K562 (cell line): ENCODE data around the gene ZNF236. TPM values are rescaled to one million over a fixed set of nuclear protein-coding genes. Genes with fewer than 3 reads are reported as not detected.

Source experiments
- ATAC-seq: fragments of 200-7000 bp; cut with Tn5 transposase; 3 replicates; pipeline ENCODE4 v1.9.1; 2020; ENCODE audit warnings: moderate library complexity
- BruUV-seq: library from RNA; stranded (reverse); fragments of 400-500 nt; replicated peaks from 2 replicates; lab custom pipeline; 2021; lab: Mats Ljungman, UMichigan
- CTCF ChIA-PET: fragments of 300-600 bp; formaldehyde crosslinking; extraction: SDS; loops from one replicate; lab custom pipeline; 2021; ENCODE audit warnings: low intra/inter-chr PET ratio; lab: Yijun Ruan, JAX
- POLR2A ChIA-PET: fragments of 300-600, 350-650 bp; sonication (Branson Sonifier 250); formaldehyde crosslinking; extraction: SDS; loops from one replicate; lab custom pipeline; 2021; ENCODE audit warnings: antibody characterized with exemption, inconsistent platforms; lab: Yijun Ruan, JAX
- DNase-seq, 4 experiments: peaks; one replicate each; pipeline versions ENCODE4 v3.0.0 to v3.0.0-alpha.2; 2011 to 2018; ENCODE audit warnings: low spot score in 3 of 4, mixed read lengths in 3 of 4; ENCODE audit errors: extremely low read depth in 1 of 4
- FAIRE-seq: peaks from 2 replicates; lab custom pipeline; 2011; peaks lifted over from hg19 to GRCh38; lab: Jason Lieb, UNC
- H2AFZ ChIP-seq: 2 replicates; pipeline ENCODE4 v1.6.0; 2011; ENCODE audit warnings: low read depth, low read length, control low read depth, inconsistent platforms
- H3K27ac ChIP-seq: fragments of 200-600 bp; 3 replicates; pipeline ENCODE4 v1.8.0; 2011; ENCODE audit warnings: low read depth, mild to moderate bottlenecking, control low read depth, inconsistent platforms, low read length, moderate library complexity, mixed read lengths; ENCODE audit errors: extremely low read depth
- H3K27me3 ChIP-seq, 2 experiments: fragments of 300-600 bp in 1 of 2; 2 replicates in 1 of 2; 3 replicates in 1 of 2; pipeline versions ENCODE4 v1.6.0 to v1.8.0; 2011; ENCODE audit warnings: inconsistent platforms in 2 of 2, low read length in 2 of 2, mild to moderate bottlenecking in 1 of 2, mixed read lengths in 1 of 2, moderate library complexity in 1 of 2; ENCODE audit not compliant: control insufficient read depth in 2 of 2, insufficient read depth in 2 of 2
- H3K36me3 ChIP-seq: fragments of 300-600 bp; 3 replicates; pipeline ENCODE4 v1.8.0; 2011; ENCODE audit warnings: mild to moderate bottlenecking, low read length, inconsistent platforms; ENCODE audit not compliant: control insufficient read depth, insufficient read depth
- H3K4me1 ChIP-seq, 2 experiments: fragments of 200-600 bp in 1 of 2; replicated peaks in 1 of 2; 2 replicates in 1 of 2; 3 replicates in 1 of 2; pipeline versions ENCODE4 v1.5.1 to v1.8.0; 2011; ENCODE audit warnings: inconsistent platforms in 2 of 2, low read length in 2 of 2, mild to moderate bottlenecking in 1 of 2, mixed read lengths in 1 of 2, moderate library complexity in 1 of 2; ENCODE audit not compliant: control insufficient read depth in 2 of 2, insufficient read depth in 2 of 2
- H3K4me2 ChIP-seq: 2 replicates; pipeline ENCODE4 v1.6.1; 2011; ENCODE audit warnings: low read length, control low read depth, inconsistent platforms, mixed read lengths; ENCODE audit not compliant: insufficient read depth
- H3K4me3 ChIP-seq: fragments of 200-600 bp; sonication (generic), shearing (Covaris generic); 2 replicates; pipeline ENCODE4 v1.5.1; 2016; ENCODE audit warnings: control low read depth, inconsistent platforms
- H3K79me2 ChIP-seq: fragments of 200-600 bp; 3 replicates; pipeline ENCODE4 v1.8.0; 2011; ENCODE audit warnings: low read length, inconsistent platforms; ENCODE audit not compliant: control insufficient read depth, insufficient read depth
- H3K9ac ChIP-seq, 2 experiments: 2 replicates each; pipeline versions ENCODE4 v1.6.0 to v1.6.1; 2011; ENCODE audit warnings: low read depth in 2 of 2, low read length in 2 of 2, control low read depth in 1 of 2, inconsistent platforms in 1 of 2, mild to moderate bottlenecking in 1 of 2, mixed read lengths in 1 of 2; ENCODE audit not compliant: insufficient read depth in 1 of 2
- H3K9me1 ChIP-seq: one replicate; pipeline ENCODE4 v1.6.0; 2011; ENCODE audit warnings: inconsistent platforms, mild to moderate bottlenecking, low read length, moderate library complexity; ENCODE audit not compliant: control insufficient read depth, insufficient read depth
- H3K9me3 ChIP-seq: replicated peaks from 2 replicates; pipeline ENCODE4 v1.5.1; 2011; ENCODE audit warnings: low read depth, low read length, inconsistent platforms; ENCODE audit not compliant: control insufficient read depth, insufficient read depth
- H4K20me1 ChIP-seq: replicated peaks from 2 replicates; pipeline ENCODE4 v1.6.1; 2011; ENCODE audit warnings: low read length, inconsistent platforms, mixed read lengths; ENCODE audit not compliant: control insufficient read depth, insufficient read depth
- BHLHE40 ChIP-seq: IDR thresholded peaks from 2 replicates; pipeline ENCODE4 v1.6.1; 2011; ENCODE audit warnings: low read length, improper control_type of control experiment
- HDAC3 ChIP-seq: fragments of 450-650 bp; IDR thresholded peaks from 2 replicates; pipeline ENCODE4 v1.6.1; 2018; ENCODE audit warnings: borderline replicate concordance, mild to moderate bottlenecking, moderate library complexity; ENCODE audit not compliant: partially characterized antibody
- MEF2D ChIP-seq: conservative IDR thresholded peaks from 2 replicates; pipeline ENCODE4 v1.6.1; 2016; ENCODE audit warnings: low read depth, missing genetic modification characterization, missing compliant biosample characterization
- PYGO2 ChIP-seq: fragments of 450-650 bp; IDR thresholded peaks from 2 replicates; pipeline ENCODE4 v1.6.1; 2016; ENCODE audit warnings: mild to moderate bottlenecking, missing genetic modification characterization, moderate library complexity, missing compliant biosample characterization
- ZKSCAN8 ChIP-seq: fragments of 200-800 bp; sonication (Bioruptor generic); IDR thresholded peaks from 2 replicates; pipeline ENCODE4 v1.6.1; 2016; ENCODE audit warnings: missing genetic modification characterization, missing compliant biosample characterization
- ZNF830 ChIP-seq: fragments of 250-450 bp; sonication (Bioruptor Pico); IDR thresholded peaks from 2 replicates; pipeline ENCODE4 v1.5.0; 2021; ENCODE audit warnings: mild to moderate bottlenecking
- WGBS: fragments of 100-300 bp; shearing (Covaris generic); methylation state at CpG from one replicate; pipeline ENCODE4 v1.1.6; 2016; ENCODE audit warnings: low coverage, mixed read lengths; ENCODE audit not compliant: insufficient coverage; ENCODE audit errors: missing lambda C conversion rate; 5-methylcytosine and 5-hydroxymethylcytosine counted together
- in situ Hi-C: fragments of 300-500 bp; cut with MboI; formaldehyde crosslinking; loops from 4 replicates; pipeline ENCODE4 v1.15.0; 2018; ENCODE audit warnings: inconsistent platforms, mixed read lengths
- intact Hi-C: fragments of 100-400 bp; cut with micrococcal nuclease; formaldehyde crosslinking; loops from 2 replicates; pipeline ENCODE4 v1.14.2; 2022
- polyA plus RNA-seq, 8 experiments: library from polyadenylated mRNA; depleted of rRNA in 4 of 8; stranded (reverse) in 5 of 8; unstranded in 3 of 8; fragments of >200 nt; fragmentation: Nextera tagmentation in 2 of 8; fragmentation: Illumina TruSeq in 1 of 8; extraction: Ambion mirVana in 2 of 8; extraction: Trizol in 1 of 8; gene quantifications; 2 replicates each; pipeline versions ENCODE4 v1.2.1 to v1.2.3, GENCODE V29; 2011 to 2014; ENCODE audit warnings: inconsistent platforms in 1 of 8, missing spikeins in 1 of 8
- total RNA-seq, 7 experiments: library from RNA; depleted of rRNA in 6 of 7; stranded (reverse); fragments of >200 nt in 6 of 7; fragmentation: Illumina TruSeq in 2 of 7; extraction: Trizol in 2 of 7; gene quantifications; 2 replicates each; pipeline versions ENCODE4 v1.2.1 to v1.2.3, GENCODE V29; 2011 to 2021; ENCODE audit warnings: low replicate concordance in 1 of 7
- TF ChIP-seq, protein P1 (sequence below): sonication (generic); formaldehyde crosslinking; IDR thresholded peaks from 2 replicates; pipeline ENCODE4 v1.8.0; 2023; ENCODE audit warnings: missing genetic modification reagents, mild to moderate bottlenecking, borderline replicate concordance
- TF ChIP-seq, protein P2 (sequence below): sonication (generic); formaldehyde crosslinking; IDR thresholded peaks from 2 replicates; pipeline ENCODE4 v1.8.0; 2022; ENCODE audit warnings: mild to moderate bottlenecking, low read depth, missing genetic modification reagents

ZNF236 gene
- total and polyA plus RNA-seq, 9 of the 15 experiments (the other 6 are each of a cell fraction or from before 2014, with no cell fraction given): 0.35 to 8.7 (median 3.4) TPM

DNA sequence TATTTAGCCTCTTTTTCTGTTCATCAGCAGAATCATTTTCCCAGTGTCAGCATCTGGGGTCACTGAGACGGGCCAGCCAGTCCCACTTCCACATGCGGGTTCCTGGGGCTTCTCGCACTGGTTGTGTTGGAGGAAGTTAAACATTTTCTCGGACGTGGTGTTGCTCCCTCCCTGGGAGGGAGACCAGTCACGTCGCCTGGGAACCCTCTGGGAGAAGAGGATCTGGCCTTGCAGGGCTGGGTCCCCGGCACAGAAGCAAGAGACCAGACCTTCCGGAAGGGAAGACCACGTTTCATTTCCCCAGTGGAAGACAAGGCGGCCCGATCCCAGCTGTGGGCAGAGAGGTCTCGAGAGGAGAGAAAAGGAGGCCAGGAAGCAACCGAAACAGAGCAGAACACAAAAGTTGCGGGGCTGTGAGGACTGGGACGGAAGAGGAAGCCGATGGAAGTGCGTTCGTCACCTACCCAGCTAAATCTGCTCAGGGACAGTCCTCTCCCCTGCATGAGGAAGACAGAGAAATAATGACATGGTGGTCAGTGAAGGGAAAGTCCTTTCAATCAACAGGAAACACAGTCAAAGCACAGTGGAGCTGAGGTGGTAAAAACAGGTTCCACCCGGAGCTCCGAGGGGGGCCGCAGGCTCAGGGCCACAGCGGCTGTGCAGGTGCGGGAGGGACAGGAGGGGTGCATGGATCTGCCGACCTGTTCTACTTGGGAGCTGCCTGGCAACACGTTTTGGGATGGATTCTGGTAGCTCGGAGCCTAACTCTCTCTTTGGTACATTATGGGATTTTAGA, 165.9 kb downstream of the ZNF236 start:
- in situ Hi-C loops: no loop called here
- no peak for FAIRE-seq
- no peaks in the 10 kb centered on the region; the same call in 1 of the 2 replicates for H4K20me1 ChIP-seq
- TF ChIP-seq MEF2D (tag) (no peak), ZKSCAN8 (CRISPR knock-in tag) (no peak), BHLHE40 (no peak), HDAC3 (no peak), PYGO2 (tag) (no peak), ZNF830 (no peak)
- TF ChIP-seq, protein P1, sequence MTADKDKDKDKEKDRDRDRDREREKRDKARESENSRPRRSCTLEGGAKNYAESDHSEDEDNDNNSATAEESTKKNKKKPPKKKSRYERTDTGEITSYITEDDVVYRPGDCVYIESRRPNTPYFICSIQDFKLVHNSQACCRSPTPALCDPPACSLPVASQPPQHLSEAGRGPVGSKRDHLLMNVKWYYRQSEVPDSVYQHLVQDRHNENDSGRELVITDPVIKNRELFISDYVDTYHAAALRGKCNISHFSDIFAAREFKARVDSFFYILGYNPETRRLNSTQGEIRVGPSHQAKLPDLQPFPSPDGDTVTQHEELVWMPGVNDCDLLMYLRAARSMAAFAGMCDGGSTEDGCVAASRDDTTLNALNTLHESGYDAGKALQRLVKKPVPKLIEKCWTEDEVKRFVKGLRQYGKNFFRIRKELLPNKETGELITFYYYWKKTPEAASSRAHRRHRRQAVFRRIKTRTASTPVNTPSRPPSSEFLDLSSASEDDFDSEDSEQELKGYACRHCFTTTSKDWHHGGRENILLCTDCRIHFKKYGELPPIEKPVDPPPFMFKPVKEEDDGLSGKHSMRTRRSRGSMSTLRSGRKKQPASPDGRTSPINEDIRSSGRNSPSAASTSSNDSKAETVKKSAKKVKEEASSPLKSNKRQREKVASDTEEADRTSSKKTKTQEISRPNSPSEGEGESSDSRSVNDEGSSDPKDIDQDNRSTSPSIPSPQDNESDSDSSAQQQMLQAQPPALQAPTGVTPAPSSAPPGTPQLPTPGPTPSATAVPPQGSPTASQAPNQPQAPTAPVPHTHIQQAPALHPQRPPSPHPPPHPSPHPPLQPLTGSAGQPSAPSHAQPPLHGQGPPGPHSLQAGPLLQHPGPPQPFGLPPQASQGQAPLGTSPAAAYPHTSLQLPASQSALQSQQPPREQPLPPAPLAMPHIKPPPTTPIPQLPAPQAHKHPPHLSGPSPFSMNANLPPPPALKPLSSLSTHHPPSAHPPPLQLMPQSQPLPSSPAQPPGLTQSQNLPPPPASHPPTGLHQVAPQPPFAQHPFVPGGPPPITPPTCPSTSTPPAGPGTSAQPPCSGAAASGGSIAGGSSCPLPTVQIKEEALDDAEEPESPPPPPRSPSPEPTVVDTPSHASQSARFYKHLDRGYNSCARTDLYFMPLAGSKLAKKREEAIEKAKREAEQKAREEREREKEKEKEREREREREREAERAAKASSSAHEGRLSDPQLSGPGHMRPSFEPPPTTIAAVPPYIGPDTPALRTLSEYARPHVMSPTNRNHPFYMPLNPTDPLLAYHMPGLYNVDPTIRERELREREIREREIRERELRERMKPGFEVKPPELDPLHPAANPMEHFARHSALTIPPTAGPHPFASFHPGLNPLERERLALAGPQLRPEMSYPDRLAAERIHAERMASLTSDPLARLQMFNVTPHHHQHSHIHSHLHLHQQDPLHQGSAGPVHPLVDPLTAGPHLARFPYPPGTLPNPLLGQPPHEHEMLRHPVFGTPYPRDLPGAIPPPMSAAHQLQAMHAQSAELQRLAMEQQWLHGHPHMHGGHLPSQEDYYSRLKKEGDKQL (CRISPR knock-in tag): no peak
- TF ChIP-seq, protein P2, sequence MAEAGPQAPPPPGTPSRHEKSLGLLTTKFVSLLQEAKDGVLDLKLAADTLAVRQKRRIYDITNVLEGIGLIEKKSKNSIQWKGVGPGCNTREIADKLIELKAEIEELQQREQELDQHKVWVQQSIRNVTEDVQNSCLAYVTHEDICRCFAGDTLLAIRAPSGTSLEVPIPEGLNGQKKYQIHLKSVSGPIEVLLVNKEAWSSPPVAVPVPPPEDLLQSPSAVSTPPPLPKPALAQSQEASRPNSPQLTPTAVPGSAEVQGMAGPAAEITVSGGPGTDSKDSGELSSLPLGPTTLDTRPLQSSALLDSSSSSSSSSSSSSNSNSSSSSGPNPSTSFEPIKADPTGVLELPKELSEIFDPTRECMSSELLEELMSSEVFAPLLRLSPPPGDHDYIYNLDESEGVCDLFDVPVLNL (CRISPR knock-in tag): no peak

More for the DNA sequence above, 165.9 kb downstream of the ZNF236 start:
- Histone ChIP-seq H3K4me3 (no peak overlapping the region), H3K4me1 (peaks cover 0 to 8% of the 10 kb centered on the region in 2 experiments; a peak in 1 of 5 replicates), H3K9ac (no peak overlapping the region), H3K27me3 (peaks cover 35 to 83% of the 10 kb centered on the region in 2 experiments), H3K9me3 (no peaks in the 10 kb centered on the region), H3K36me3 (no peaks in the 10 kb centered on the region), H3K4me2 (no peak overlapping the region), H3K27ac (no peak overlapping the region), H3K79me2 (no peaks in the 10 kb centered on the region), H2AFZ (no peak overlapping the region), H3K9me1 (no peaks in the 10 kb centered on the region)
- intact Hi-C loops: no loop called here
- WGBS: 3% methylated on average over 15 of the region's 27 CpGs
- no peak for DNase-seq
- ChIA-PET POLR2A (no interaction called here), CTCF (no interaction called here)
- BruUV-seq: no TSS peak
- ATAC-seq: no peak
